K562 (cell line): ENCODE data around the gene IMPG2. TPM values are rescaled to one million over a fixed set of nuclear protein-coding genes. Genes with fewer than 3 reads are reported as not detected.

ENCODE experiments used
- ATAC-seq: fragments of 200-7000 bp; cut with Tn5 transposase; 3 replicates; pipeline ENCODE4 v1.9.1; 2020; ENCODE audit warnings: moderate library complexity
- BruUV-seq: library from RNA; stranded (reverse); fragments of 400-500 nt; replicated peaks from 2 replicates; lab custom pipeline; 2021; lab: Mats Ljungman, UMichigan
- CTCF ChIA-PET: fragments of 300-600 bp; formaldehyde crosslinking; extraction: SDS; loops from one replicate; lab custom pipeline; 2021; ENCODE audit warnings: low intra/inter-chr PET ratio; lab: Yijun Ruan, JAX
- POLR2A ChIA-PET: fragments of 300-600, 350-650 bp; sonication (Branson Sonifier 250); formaldehyde crosslinking; extraction: SDS; loops from one replicate; lab custom pipeline; 2021; ENCODE audit warnings: antibody characterized with exemption, inconsistent platforms; lab: Yijun Ruan, JAX
- DNase-seq, 4 experiments: peaks; one replicate each; pipeline versions ENCODE4 v3.0.0 to v3.0.0-alpha.2; 2011 to 2018; ENCODE audit warnings: low spot score in 3 of 4, mixed read lengths in 3 of 4; ENCODE audit errors: extremely low read depth in 1 of 4
- FAIRE-seq: peaks from 2 replicates; lab custom pipeline; 2011; peaks lifted over from hg19 to GRCh38; lab: Jason Lieb, UNC
- H2AFZ ChIP-seq: 2 replicates; pipeline ENCODE4 v1.6.0; 2011; ENCODE audit warnings: low read depth, low read length, control low read depth, inconsistent platforms
- H3K27ac ChIP-seq: fragments of 200-600 bp; 3 replicates; pipeline ENCODE4 v1.8.0; 2011; ENCODE audit warnings: low read depth, mild to moderate bottlenecking, control low read depth, inconsistent platforms, low read length, moderate library complexity, mixed read lengths; ENCODE audit errors: extremely low read depth
- H3K27me3 ChIP-seq, 2 experiments: fragments of 300-600 bp in 1 of 2; 2 replicates in 1 of 2; 3 replicates in 1 of 2; pipeline versions ENCODE4 v1.6.0 to v1.8.0; 2011; ENCODE audit warnings: inconsistent platforms in 2 of 2, low read length in 2 of 2, mild to moderate bottlenecking in 1 of 2, mixed read lengths in 1 of 2, moderate library complexity in 1 of 2; ENCODE audit not compliant: control insufficient read depth in 2 of 2, insufficient read depth in 2 of 2
- H3K36me3 ChIP-seq: fragments of 300-600 bp; 3 replicates; pipeline ENCODE4 v1.8.0; 2011; ENCODE audit warnings: mild to moderate bottlenecking, low read length, inconsistent platforms; ENCODE audit not compliant: control insufficient read depth, insufficient read depth
- H3K4me1 ChIP-seq, 2 experiments: fragments of 200-600 bp in 1 of 2; replicated peaks in 1 of 2; 2 replicates in 1 of 2; 3 replicates in 1 of 2; pipeline versions ENCODE4 v1.5.1 to v1.8.0; 2011; ENCODE audit warnings: inconsistent platforms in 2 of 2, low read length in 2 of 2, mild to moderate bottlenecking in 1 of 2, mixed read lengths in 1 of 2, moderate library complexity in 1 of 2; ENCODE audit not compliant: control insufficient read depth in 2 of 2, insufficient read depth in 2 of 2
- H3K4me2 ChIP-seq: 2 replicates; pipeline ENCODE4 v1.6.1; 2011; ENCODE audit warnings: low read length, control low read depth, inconsistent platforms, mixed read lengths; ENCODE audit not compliant: insufficient read depth
- H3K4me3 ChIP-seq: fragments of 200-600 bp; sonication (generic), shearing (Covaris generic); 2 replicates; pipeline ENCODE4 v1.5.1; 2016; ENCODE audit warnings: control low read depth, inconsistent platforms
- H3K79me2 ChIP-seq: fragments of 200-600 bp; 3 replicates; pipeline ENCODE4 v1.8.0; 2011; ENCODE audit warnings: low read length, inconsistent platforms; ENCODE audit not compliant: control insufficient read depth, insufficient read depth
- H3K9ac ChIP-seq, 2 experiments: 2 replicates each; pipeline versions ENCODE4 v1.6.0 to v1.6.1; 2011; ENCODE audit warnings: low read depth in 2 of 2, low read length in 2 of 2, control low read depth in 1 of 2, inconsistent platforms in 1 of 2, mild to moderate bottlenecking in 1 of 2, mixed read lengths in 1 of 2; ENCODE audit not compliant: insufficient read depth in 1 of 2
- H3K9me1 ChIP-seq: one replicate; pipeline ENCODE4 v1.6.0; 2011; ENCODE audit warnings: inconsistent platforms, mild to moderate bottlenecking, low read length, moderate library complexity; ENCODE audit not compliant: control insufficient read depth, insufficient read depth
- H3K9me3 ChIP-seq: replicated peaks from 2 replicates; pipeline ENCODE4 v1.5.1; 2011; ENCODE audit warnings: low read depth, low read length, inconsistent platforms; ENCODE audit not compliant: control insufficient read depth, insufficient read depth
- H4K20me1 ChIP-seq: replicated peaks from 2 replicates; pipeline ENCODE4 v1.6.1; 2011; ENCODE audit warnings: low read length, inconsistent platforms, mixed read lengths; ENCODE audit not compliant: control insufficient read depth, insufficient read depth
- CLOCK ChIP-seq: fragments of 250-450 bp; sonication (Bioruptor Pico); IDR thresholded peaks from 2 replicates; pipeline ENCODE4 v1.4.0; 2020; ENCODE audit warnings: mild to moderate bottlenecking, moderate library complexity, borderline replicate concordance
- ESRRB ChIP-seq: fragments of 250-450 bp; sonication (Bioruptor Pico); IDR thresholded peaks from 2 replicates; pipeline ENCODE4 v1.5.0; 2020; ENCODE audit warnings: mild to moderate bottlenecking, moderate library complexity, borderline replicate concordance
- HMG20A ChIP-seq: fragments of 450-650 bp; formaldehyde crosslinking; conservative IDR thresholded peaks from 2 replicates; pipeline ENCODE4 v1.4.0; 2020; ENCODE audit warnings: mild to moderate bottlenecking, mixed read lengths
- HMGN3 ChIP-seq: IDR thresholded peaks from 2 replicates; pipeline ENCODE4 v1.6.1; 2011; ENCODE audit warnings: borderline replicate concordance, low read depth, mild to moderate bottlenecking, mixed read lengths, low read length; ENCODE audit not compliant: insufficient read length; ENCODE audit errors: extremely low read depth
- MTA1 ChIP-seq: fragments of 450-650 bp; IDR thresholded peaks from 2 replicates; pipeline ENCODE4 v1.6.1; 2017; ENCODE audit warnings: borderline replicate concordance
- NELFE ChIP-seq: IDR thresholded peaks from 2 replicates; pipeline ENCODE4 v1.6.1; 2011; ENCODE audit warnings: mild to moderate bottlenecking; ENCODE audit not compliant: insufficient read depth, insufficient read length
- POLR2A ChIP-seq: fragments of 450-650 bp; conservative IDR thresholded peaks from 2 replicates; pipeline ENCODE4 v1.6.1; 2016
- ZC3H4 ChIP-seq: sonication (generic); formaldehyde crosslinking; IDR thresholded peaks from 2 replicates; pipeline ENCODE4 v1.9.0; 2021; ENCODE audit warnings: missing genetic modification reagents, borderline replicate concordance
- ZKSCAN3 ChIP-seq: fragments of 250-450 bp; sonication (Bioruptor Pico); IDR thresholded peaks from 2 replicates; pipeline ENCODE4 v1.4.0; 2020
- ZNF124 ChIP-seq: sonication (generic); formaldehyde crosslinking; IDR thresholded peaks from 2 replicates; pipeline ENCODE4 v1.8.1; 2022; ENCODE audit warnings: missing genetic modification reagents
- ZNF354B ChIP-seq: fragments of 250-450 bp; sonication (Bioruptor Pico); IDR thresholded peaks from 2 replicates; pipeline ENCODE4 v1.4.0; 2020
- ZZZ3 ChIP-seq: fragments of 450-650 bp; IDR thresholded peaks from 2 replicates; pipeline ENCODE4 v1.6.1; 2016; ENCODE audit warnings: antibody characterized with exemption, mild to moderate bottlenecking, moderate library complexity
- in situ Hi-C: fragments of 300-500 bp; cut with MboI; formaldehyde crosslinking; loops from 4 replicates; pipeline ENCODE4 v1.15.0; 2018; ENCODE audit warnings: inconsistent platforms, mixed read lengths
- intact Hi-C: fragments of 100-400 bp; cut with micrococcal nuclease; formaldehyde crosslinking; loops from 2 replicates; pipeline ENCODE4 v1.14.2; 2022
- polyA plus RNA-seq, 8 experiments: library from polyadenylated mRNA; depleted of rRNA in 4 of 8; stranded (reverse) in 5 of 8; unstranded in 3 of 8; fragments of >200 nt; fragmentation: Nextera tagmentation in 2 of 8; fragmentation: Illumina TruSeq in 1 of 8; extraction: Ambion mirVana in 2 of 8; extraction: Trizol in 1 of 8; gene quantifications; 2 replicates each; pipeline versions ENCODE4 v1.2.1 to v1.2.3, GENCODE V29; 2011 to 2014; ENCODE audit warnings: inconsistent platforms in 1 of 8, missing spikeins in 1 of 8
- total RNA-seq, 7 experiments: library from RNA; depleted of rRNA in 6 of 7; stranded (reverse); fragments of >200 nt in 6 of 7; fragmentation: Illumina TruSeq in 2 of 7; extraction: Trizol in 2 of 7; gene quantifications; 2 replicates each; pipeline versions ENCODE4 v1.2.1 to v1.2.3, GENCODE V29; 2011 to 2021; ENCODE audit warnings: low replicate concordance in 1 of 7
- TF ChIP-seq, protein P1 (sequence below): fragments of 450-650 bp; IDR thresholded peaks from 2 replicates; pipeline ENCODE4 v1.7.1; 2018; ENCODE audit warnings: mild to moderate bottlenecking, low read depth; ENCODE audit not compliant: partially characterized antibody
- TF ChIP-seq, protein P2 (sequence below): sonication (generic); formaldehyde crosslinking; IDR thresholded peaks from 2 replicates; pipeline ENCODE4 v1.8.1; 2022; ENCODE audit warnings: missing genetic modification reagents

The IMPG2 gene
- total and polyA plus RNA-seq, 9 of the 15 experiments (the other 6 are each of a cell fraction or from before 2014, with no cell fraction given) = 0.04 to 0.36 (median 0.09) TPM

GRCh38 chr3:101292027-101292426, 28.3 kb downstream of the IMPG2 start:
- no peak overlapping the region for H3K27ac ChIP-seq
- H3K27me3 ChIP-seq = no peaks in the 10 kb centered on the region
- TF ChIP-seq ZC3H4 (CRISPR knock-in tag) (no peak), MTA1 (no peak), ESRRB (CRISPR knock-in tag) (no peak), ZNF354B (no peak), ZNF124 (no peak), NELFE (no peak), HMGN3 (no peak), ZZZ3 (no peak), POLR2A (no peak), ZKSCAN3 (CRISPR knock-in tag) (no peak), HMG20A (CRISPR knock-in tag) (no peak), CLOCK (CRISPR knock-in tag) (no peak)
- TF ChIP-seq, protein P1, sequence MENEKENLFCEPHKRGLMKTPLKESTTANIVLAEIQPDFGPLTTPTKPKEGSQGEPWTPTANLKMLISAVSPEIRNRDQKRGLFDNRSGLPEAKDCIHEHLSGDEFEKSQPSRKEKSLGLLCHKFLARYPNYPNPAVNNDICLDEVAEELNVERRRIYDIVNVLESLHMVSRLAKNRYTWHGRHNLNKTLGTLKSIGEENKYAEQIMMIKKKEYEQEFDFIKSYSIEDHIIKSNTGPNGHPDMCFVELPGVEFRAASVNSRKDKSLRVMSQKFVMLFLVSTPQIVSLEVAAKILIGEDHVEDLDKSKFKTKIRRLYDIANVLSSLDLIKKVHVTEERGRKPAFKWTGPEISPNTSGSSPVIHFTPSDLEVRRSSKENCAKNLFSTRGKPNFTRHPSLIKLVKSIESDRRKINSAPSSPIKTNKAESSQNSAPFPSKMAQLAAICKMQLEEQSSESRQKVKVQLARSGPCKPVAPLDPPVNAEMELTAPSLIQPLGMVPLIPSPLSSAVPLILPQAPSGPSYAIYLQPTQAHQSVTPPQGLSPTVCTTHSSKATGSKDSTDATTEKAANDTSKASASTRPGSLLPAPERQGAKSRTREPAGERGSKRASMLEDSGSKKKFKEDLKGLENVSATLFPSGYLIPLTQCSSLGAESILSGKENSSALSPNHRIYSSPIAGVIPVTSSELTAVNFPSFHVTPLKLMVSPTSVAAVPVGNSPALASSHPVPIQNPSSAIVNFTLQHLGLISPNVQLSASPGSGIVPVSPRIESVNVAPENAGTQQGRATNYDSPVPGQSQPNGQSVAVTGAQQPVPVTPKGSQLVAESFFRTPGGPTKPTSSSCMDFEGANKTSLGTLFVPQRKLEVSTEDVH = no peak
- TF ChIP-seq, protein P2, sequence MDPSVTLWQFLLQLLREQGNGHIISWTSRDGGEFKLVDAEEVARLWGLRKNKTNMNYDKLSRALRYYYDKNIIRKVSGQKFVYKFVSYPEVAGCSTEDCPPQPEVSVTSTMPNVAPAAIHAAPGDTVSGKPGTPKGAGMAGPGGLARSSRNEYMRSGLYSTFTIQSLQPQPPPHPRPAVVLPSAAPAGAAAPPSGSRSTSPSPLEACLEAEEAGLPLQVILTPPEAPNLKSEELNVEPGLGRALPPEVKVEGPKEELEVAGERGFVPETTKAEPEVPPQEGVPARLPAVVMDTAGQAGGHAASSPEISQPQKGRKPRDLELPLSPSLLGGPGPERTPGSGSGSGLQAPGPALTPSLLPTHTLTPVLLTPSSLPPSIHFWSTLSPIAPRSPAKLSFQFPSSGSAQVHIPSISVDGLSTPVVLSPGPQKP = no peak
- TF ChIP-seq, all 486 proteins: peak for 0
- no peaks in the 10 kb centered on the region for H3K4me1 ChIP-seq
- H3K9ac ChIP-seq = no peak overlapping the region
- FAIRE-seq (no peak), ATAC-seq (no peak), DNase-seq (no peak)
- in situ Hi-C loops = no loop called here
- BruUV-seq = no TSS peak
- ChIA-PET POLR2A (no interaction called here), CTCF (no interaction called here)
- H3K79me2 ChIP-seq = no peaks in the 10 kb centered on the region
- H3K36me3 ChIP-seq = no peaks in the 10 kb centered on the region
- H2AFZ ChIP-seq = no peak overlapping the region
- no peak overlapping the region for H3K4me2 ChIP-seq
- no peaks in the 10 kb centered on the region for H3K9me1 ChIP-seq
- H3K9me3 ChIP-seq = no peaks in the 10 kb centered on the region
- H3K4me3 ChIP-seq = no peak overlapping the region
- intact Hi-C loops = no loop called here
- H4K20me1 ChIP-seq = no peaks in the 10 kb centered on the region
